Astrocyte of the spinal cord (primary cell): ENCODE results near the gene SETD2.
"Not testable (repeated sequence)": the region's sequence is repeated elsewhere in the genome, so short reads cannot be mapped to it uniquely, and the experiment has no call there.

ENCODE experiments used
- DNase-seq: peaks from one replicate; pipeline ENCODE4 v3.0.0; 2011; ENCODE audit warnings: low read depth, low spot score
- H3K4me3 ChIP-seq: 2 replicates; pipeline ENCODE4 v1.5.1; 2011; ENCODE audit warnings: low read depth, mild to moderate bottlenecking, low read length, moderate library complexity
- in situ Hi-C: cut with HindIII; loops from 2 replicates; pipeline ENCODE4 v1.10.0; 2017; ENCODE audit warnings: low sequenced_read_pairs
- TF ChIP-seq, protein P1 (sequence below): IDR thresholded peaks from 2 replicates; pipeline ENCODE4 v1.5.1; 2012; ENCODE audit warnings: low read depth, mild to moderate bottlenecking, low read length, inconsistent platforms

SETD2 gene

DNA sequence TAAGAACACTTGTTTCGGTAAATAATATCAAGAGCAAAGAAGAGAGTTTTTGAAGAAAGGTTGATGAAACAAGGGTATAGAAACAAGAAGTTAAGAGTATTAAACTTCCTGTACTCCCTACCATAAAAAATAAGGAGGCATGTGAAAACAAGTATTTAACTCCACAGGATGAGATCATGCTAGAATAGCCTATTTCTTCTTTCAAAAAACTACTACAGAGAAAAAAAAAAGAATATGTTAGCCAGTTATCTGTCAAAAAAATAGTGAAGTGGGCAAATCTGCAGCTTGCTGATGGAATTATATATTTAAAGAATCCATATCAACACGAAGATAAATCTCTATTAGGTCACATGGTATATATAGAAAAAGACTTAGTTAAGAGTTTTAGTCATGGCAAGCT, 33.4 kb downstream of the SETD2 start:
- in situ Hi-C loops, result no loop called here
- TF ChIP-seq, protein P1, sequence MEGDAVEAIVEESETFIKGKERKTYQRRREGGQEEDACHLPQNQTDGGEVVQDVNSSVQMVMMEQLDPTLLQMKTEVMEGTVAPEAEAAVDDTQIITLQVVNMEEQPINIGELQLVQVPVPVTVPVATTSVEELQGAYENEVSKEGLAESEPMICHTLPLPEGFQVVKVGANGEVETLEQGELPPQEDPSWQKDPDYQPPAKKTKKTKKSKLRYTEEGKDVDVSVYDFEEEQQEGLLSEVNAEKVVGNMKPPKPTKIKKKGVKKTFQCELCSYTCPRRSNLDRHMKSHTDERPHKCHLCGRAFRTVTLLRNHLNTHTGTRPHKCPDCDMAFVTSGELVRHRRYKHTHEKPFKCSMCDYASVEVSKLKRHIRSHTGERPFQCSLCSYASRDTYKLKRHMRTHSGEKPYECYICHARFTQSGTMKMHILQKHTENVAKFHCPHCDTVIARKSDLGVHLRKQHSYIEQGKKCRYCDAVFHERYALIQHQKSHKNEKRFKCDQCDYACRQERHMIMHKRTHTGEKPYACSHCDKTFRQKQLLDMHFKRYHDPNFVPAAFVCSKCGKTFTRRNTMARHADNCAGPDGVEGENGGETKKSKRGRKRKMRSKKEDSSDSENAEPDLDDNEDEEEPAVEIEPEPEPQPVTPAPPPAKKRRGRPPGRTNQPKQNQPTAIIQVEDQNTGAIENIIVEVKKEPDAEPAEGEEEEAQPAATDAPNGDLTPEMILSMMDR, result no peak
- no peak overlapping the region for H3K4me3 ChIP-seq
- DNase-seq, result no peak

DNA sequence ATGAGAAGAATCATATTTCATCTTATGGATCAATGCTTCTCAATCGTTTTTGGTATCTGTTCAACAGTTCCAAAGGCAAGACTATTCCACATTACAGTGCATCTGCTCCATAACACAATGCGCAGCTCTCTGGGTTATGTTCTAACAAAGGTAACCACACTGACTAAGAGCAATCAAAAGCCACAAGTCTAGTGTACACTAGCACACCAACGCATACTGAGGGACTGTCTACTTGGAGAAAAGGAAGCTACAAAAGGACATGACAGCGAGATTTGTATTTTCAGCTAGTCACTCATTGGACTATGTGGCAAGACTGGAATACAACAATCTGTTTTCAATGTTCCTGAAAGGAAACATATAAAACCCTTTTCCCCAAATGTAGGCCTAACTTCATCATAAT, 35.8 kb downstream of the SETD2 start:
- in situ Hi-C loops, result no loop called here
- no peak for DNase-seq

DNA sequence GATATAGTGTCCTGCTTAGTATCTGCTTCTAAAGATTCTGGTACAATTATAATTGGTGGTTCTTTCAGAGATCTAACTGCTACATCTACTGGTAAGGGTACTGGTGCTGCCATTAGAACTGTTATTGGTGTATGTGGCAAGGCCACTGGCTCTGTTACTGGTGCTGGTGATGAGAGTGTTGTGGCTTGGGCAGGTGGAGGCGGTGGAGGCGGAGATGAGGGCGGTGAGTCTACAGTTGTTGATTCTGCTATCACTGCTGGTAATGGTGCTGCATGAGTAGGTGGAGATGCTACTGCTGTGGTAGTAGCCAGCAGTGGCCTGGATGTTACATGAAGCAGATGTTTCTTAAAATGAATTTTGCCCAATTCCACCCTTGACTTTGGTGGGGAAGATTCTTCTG, 40.1 kb downstream of the SETD2 start:
- no peak overlapping the region for H3K4me3 ChIP-seq
- TF ChIP-seq, protein P1, result no peak
- no peak for DNase-seq
- in situ Hi-C loops, result no loop called here

More for the DNA sequence above, 35.8 kb downstream of the SETD2 start:
- TF ChIP-seq, protein P1, result no peak
- no peak overlapping the region for H3K4me3 ChIP-seq

DNA sequence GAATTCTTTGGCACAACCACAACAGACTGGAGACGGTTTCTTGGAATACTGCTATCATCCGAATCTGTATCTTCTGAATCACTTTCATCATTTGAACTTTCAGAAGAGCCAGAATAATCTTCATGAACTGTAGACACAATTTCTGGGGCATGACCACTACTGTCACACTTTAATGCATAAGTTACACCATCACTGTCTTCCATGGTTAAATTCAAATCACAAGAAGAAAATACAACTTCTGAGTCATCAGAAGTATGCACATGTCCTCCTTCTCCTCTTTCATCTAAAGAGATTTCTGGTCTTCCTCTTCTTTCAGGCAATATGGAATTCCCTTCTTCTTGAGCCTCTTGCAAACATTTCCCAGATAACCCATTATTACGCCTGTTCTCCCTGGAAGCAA, 42.5 kb downstream of the SETD2 start:
- TF ChIP-seq, protein P1, result no peak

DNA sequence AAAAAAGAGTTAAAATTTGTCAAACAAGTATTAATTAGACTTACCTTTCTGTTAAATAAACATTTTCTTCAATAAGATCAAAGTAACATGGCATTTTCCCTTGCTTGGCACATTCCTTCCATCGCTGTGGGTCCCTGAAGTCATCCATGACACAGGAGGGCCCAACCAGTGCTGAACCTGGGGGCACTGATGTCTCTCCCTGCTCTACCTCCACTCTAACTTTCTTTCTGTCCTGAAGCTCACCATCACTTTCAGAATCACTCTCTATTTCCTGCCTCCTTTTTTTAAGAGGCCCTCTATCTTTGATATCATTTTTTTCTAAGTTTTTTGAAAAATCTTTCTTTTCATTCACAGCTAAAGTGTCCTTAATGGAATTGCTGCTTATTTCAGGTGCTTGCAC, 43.8 kb downstream of the SETD2 start:
- no peak overlapping the region for H3K4me3 ChIP-seq
- no peak for DNase-seq
- in situ Hi-C loops, result no loop called here

More for the DNA sequence above, 42.5 kb downstream of the SETD2 start:
- no peak overlapping the region for H3K4me3 ChIP-seq
- DNase-seq, result no peak
- in situ Hi-C loops, result no loop called here

DNA sequence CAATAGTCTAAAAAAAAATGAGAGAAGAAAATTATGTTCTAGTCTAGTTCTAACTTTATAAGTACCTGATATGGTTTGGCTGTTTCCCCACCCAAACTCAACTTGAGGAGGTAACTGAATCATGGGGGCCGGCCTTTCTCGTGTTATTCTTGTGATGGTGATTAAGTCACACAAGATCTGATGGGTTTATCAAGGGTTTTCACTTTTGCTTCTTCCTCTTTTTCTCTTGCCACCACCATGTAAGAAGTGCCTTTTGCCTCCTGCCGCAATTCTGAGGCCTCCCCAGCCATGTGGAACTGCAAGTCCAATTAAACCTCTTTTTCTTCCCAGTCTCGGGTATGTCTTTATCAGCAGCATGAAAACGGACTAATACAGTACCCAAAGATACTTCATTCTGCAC, 44.5 kb downstream of the SETD2 start:
- H3K4me3 ChIP-seq, DNase-seq, in situ Hi-C loops: not testable (repeated sequence)

More for the DNA sequence above, 43.8 kb downstream of the SETD2 start:
- TF ChIP-seq, protein P1, result no peak

DNA sequence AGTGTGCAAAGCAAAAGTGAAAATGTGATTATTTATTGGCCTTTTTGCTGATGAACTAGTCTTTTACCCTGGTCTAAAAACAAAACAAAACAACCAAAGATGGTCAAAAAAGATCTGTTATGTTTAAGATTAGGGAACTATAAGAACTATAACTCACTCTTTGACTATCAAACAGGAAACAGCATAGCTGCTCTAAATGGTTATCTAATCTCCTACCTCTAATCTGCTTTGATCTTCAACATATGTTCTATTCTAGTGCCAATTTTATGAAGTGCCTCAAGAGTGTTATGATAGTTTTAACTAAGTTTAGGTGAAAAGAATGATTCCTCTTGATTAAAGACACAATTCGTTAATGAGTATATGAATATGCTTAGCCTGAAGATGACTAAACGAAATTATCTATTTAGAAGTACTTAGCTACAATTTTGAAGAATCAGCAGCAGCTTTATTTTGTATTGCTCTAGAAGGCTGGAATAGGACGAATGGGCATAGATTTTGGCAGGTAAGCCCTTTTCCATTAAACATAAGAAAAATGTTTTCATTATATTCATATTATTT, 46.0 kb downstream of the SETD2 start:
- DNase-seq, result no peak
- H3K4me3 ChIP-seq, result no peak overlapping the region
- in situ Hi-C loops, result no loop called here
- TF ChIP-seq, protein P1, result no peak

DNA sequence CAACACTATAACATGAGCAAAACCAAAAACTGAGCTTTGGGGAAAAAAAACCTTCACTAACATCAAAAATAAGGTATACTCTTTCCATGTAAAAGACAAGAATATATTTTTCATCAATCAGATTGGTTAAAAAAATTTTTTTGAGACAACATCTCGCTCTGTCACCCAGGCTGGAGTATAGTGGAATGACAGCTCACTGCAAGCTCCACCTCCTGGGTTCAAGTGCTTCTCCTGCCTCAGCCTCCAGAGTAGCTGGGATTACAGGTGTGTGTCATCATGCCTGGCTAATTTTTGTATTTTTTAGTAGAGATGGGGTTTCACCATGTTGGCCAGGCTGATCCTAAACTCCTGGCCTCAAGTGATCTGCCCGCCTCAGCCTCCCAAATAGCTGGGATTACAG, 48.4 kb downstream of the SETD2 start:
- in situ Hi-C loops, H3K4me3 ChIP-seq, DNase-seq: not testable (repeated sequence)
